ENCODE measurements around the gene ANO1. TPM values are rescaled to one million over a fixed set of nuclear protein-coding genes. Genes with fewer than 3 reads are reported as not detected.

Gene ANO1
- total and polyA plus RNA-seq, 12 donors = 0.67 to 6.7 (median 2.2) TPM

GRCh38 chr11:70139785-70140410 lies 61.8 kb downstream of the ANO1 start:
- no peaks in the 10 kb centered on the region for H3K4me1 ChIP-seq (replicated peaks in 1 of 2)
- intact Hi-C loops (cut with DNase I) = no loop called here
- no peak overlapping the region for H3K27ac ChIP-seq
- H3K36me3 ChIP-seq (replicated peaks in 1 of 2) = no peaks in the 10 kb centered on the region
- H3K27me3 ChIP-seq = peaks cover 10% of the 10 kb centered on the region
- H3K4me3 ChIP-seq = no peak overlapping the region
- TF ChIP-seq POLR2A (IDR thresholded peaks at IDR 0.05) (no peak), CTCF (IDR thresholded peaks at IDR 0.05) (no peak)
- no peaks in the 10 kb centered on the region for H3K9me3 ChIP-seq (replicated peaks in 1 of 3)
- 84 to 92% (median 88%) methylated on average over 15 of the region's 15 CpGs for WGBS, 4 donors
- DNase-seq = no peak

- peaks cover 10% of the 10 kb centered on the region for H3K27me3 ChIP-seq
- no peak overlapping the region for H3K4me3 ChIP-seq
- no peaks in the 10 kb centered on the region for H3K36me3 ChIP-seq (replicated peaks in 1 of 2)
- intact Hi-C loops (cut with DNase I) = no loop called here
- no peak overlapping the region for H3K27ac ChIP-seq
- no peaks in the 10 kb centered on the region for H3K4me1 ChIP-seq (replicated peaks in 1 of 2)
- WGBS, 4 donors = 49 to 54% (median 51%) methylated on average over 20 to 24 of the region's 24 CpGs
- no peak for DNase-seq
- no peak for TF ChIP-seq POLR2A (IDR thresholded peaks at IDR 0.05)
- TF ChIP-seq CTCF (IDR thresholded peaks at IDR 0.05) = no peak
- H3K9me3 ChIP-seq (replicated peaks in 1 of 3) = no peaks in the 10 kb centered on the region
Observed at GRCh38 chr11:70140711-70141485, 62.8 kb downstream of the ANO1 start.

DNA sequence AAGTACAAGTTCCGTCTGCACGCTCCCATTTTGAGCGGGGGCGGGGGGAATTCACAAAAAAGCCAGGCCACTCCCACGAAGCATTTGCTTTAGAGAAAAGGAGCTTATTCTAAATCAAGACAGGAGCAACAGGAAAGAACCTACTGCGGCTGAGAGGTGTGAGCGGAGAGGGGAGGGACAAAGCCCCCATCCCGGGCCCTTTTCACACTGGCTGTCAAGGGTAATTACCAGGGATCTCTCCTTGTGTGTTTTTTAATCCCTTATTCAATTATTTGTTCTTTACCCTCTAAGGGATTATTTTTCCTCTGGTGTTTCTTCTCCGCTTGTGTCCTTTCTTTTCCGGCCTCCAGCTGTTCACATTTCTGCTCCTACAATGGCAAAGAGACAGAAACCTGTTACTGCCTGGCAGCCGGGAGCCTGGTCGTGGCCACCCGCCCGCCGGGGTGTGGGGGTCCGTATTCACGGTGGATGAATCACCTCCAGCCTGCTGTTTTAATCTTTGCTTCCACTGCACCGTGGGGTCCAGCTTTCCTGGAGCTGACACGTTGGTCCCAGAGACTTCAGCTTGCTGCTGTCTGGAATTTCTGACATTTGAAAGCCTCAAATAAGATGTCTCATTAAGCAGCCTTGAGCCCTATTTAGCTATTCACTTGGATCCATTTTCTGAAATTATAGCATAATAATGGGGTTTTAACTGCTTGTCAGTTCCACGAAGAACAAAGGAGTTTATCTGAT lies 63.5 kb downstream of the ANO1 start:
- Histone ChIP-seq H3K9me3 (replicated peaks in 1 of 3) (no peaks in the 10 kb centered on the region), H3K27ac (no peak overlapping the region), H3K4me1 (replicated peaks in 1 of 2) (no peaks in the 10 kb centered on the region), H3K4me3 (no peak overlapping the region), H3K27me3 (peaks cover 10% of the 10 kb centered on the region), H3K36me3 (replicated peaks in 1 of 2) (no peaks in the 10 kb centered on the region)
- no peak for DNase-seq
- intact Hi-C loops (cut with DNase I) = no loop called here
- no peak for TF ChIP-seq CTCF (IDR thresholded peaks at IDR 0.05)
- no peak for TF ChIP-seq POLR2A (IDR thresholded peaks at IDR 0.05)
- WGBS, 4 donors = 18 to 30% (median 23%) methylated on average over 20 of the region's 20 CpGs

GRCh38 chr11:70142221-70142875 lies 64.2 kb downstream of the ANO1 start:
- no peak overlapping the region for H3K27ac ChIP-seq
- WGBS, 4 donors = 48 to 62% (median 54%) methylated on average over 12 to 14 of the region's 14 CpGs

More at GRCh38 chr11:70142221-70142875, 64.2 kb downstream of the ANO1 start:
- no peaks in the 10 kb centered on the region for H3K36me3 ChIP-seq (replicated peaks in 1 of 2)
- intact Hi-C loops (cut with DNase I) = no loop called here
- H3K9me3 ChIP-seq (replicated peaks in 1 of 3) = no peaks in the 10 kb centered on the region
- no peak for DNase-seq
- TF ChIP-seq POLR2A (IDR thresholded peaks at IDR 0.05) (no peak), CTCF (IDR thresholded peaks at IDR 0.05) (no peak)
- peaks cover 10% of the 10 kb centered on the region for H3K27me3 ChIP-seq
- no peak overlapping the region for H3K4me3 ChIP-seq
- H3K4me1 ChIP-seq (replicated peaks in 1 of 2) = no peaks in the 10 kb centered on the region
